LNCaP clone FGC (cell line): ENCODE data around the gene DCST2.

Source experiments
- DNase-seq: peaks from one replicate; pipeline ENCODE4 v3.0.0-alpha.2; 2011; ENCODE audit warnings: low read depth
- H3K4me3 ChIP-seq: 2 replicates; pipeline ENCODE4 v1.5.1; 2011; ENCODE audit warnings: mild to moderate bottlenecking, low read depth, low read length, control low read depth
- CTCF ChIP-seq: IDR thresholded peaks from 2 replicates; pipeline ENCODE4 v1.5.1; 2012; ENCODE audit warnings: mild to moderate bottlenecking; ENCODE audit not compliant: control insufficient read depth, insufficient read depth; ENCODE audit errors: extremely low read depth

The DCST2 gene

GRCh38 chr1:155026154-155026553, 7.4 kb downstream of the DCST2 start:
- no peak overlapping the region for H3K4me3 ChIP-seq
- no peak for DNase-seq
- no peak for TF ChIP-seq CTCF

DNA sequence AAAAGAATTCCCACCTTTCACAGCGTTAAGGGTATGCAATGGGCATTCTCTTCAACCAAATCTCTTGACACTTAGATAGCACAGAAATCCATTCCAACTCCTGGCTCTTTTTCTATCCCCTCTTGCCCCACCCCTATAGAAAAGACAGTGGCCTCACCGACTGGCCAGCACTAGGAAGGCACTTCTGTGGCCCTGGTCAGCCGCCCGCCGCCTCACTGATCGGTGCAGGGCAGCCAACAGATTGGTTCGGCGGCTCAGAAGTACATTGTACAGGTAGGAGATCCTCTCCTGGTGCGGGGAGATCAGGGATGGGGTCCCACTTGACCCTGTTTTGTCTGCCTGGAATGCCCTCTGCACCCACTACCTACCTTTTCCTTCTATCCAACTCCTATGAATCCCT, 9.3 kb downstream of the DCST2 start:
- no peak for TF ChIP-seq CTCF
- H3K4me3 ChIP-seq = no peak overlapping the region
- DNase-seq = no peak

GRCh38 chr1:155023627-155024026, 10.0 kb downstream of the DCST2 start:
- DNase-seq = no peak
- H3K4me3 ChIP-seq = no peak overlapping the region
- no peak for TF ChIP-seq CTCF

GRCh38 chr1:155022927-155023236, 10.7 kb downstream of the DCST2 start:
- DNase-seq = peak; percentile 84
- H3K4me3 ChIP-seq = no peak overlapping the region
- TF ChIP-seq CTCF = no peak

DNA sequence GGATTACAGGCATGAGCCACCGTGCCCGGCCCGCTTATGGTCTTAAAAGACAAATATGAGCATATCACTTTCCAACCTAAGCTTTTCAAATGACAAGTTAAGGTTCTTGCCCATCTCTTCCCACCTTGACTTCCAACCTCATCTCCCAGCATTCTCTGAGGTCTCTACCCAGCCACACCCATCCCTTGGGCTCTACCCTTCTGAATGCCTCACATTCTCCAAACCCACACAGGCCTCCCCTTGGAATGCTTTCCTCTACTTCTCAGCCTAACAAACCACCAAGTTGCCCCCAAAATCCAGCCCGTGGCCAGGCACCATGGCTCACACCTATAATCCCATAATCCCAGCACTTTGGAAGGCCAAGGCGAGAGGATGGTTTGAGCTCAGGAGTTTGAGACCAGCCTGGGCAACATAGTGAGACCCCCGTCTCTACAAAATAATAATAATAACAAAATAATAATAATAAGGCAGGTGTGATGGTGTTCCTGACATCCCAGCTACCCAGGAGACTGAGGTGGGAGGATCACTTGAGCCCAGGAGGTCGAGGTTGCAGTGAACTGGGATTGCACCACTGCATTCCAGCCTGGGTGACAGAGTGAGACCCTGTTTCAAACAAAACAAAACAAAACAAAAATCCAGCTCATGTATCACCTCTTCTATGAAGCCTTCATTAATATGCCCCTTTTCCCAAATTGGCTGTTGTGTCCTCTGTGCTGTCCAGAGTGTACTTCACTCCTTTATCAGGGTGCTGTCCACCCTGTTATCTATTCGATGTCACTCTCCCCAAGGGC, 11.2 kb downstream of the DCST2 start:
- no peak for TF ChIP-seq CTCF

GRCh38 chr1:155019377-155020245, 14.0 kb downstream of the DCST2 start:
- DNase-seq = no peak

More for the DNA sequence above, 11.2 kb downstream of the DCST2 start:
- H3K4me3 ChIP-seq = no peak overlapping the region
- DNase-seq = no peak

More at GRCh38 chr1:155019377-155020245, 14.0 kb downstream of the DCST2 start:
- no peak overlapping the region for H3K4me3 ChIP-seq
- no peak for TF ChIP-seq CTCF
